ENCODE measurements around the gene PTPN5. TPM values are rescaled to one million over a fixed set of nuclear protein-coding genes. Genes with fewer than 3 reads are reported as not detected.

PTPN5 gene
- total and polyA plus RNA-seq, 4 donors: not detected

GRCh38 chr11:18761741-18762140 is 29.9 kb downstream of the PTPN5 start:
- no peak overlapping the region for H3K27ac ChIP-seq (ENCODE audit: low read depth in 1 of 2, low read length in 2 of 2)
- no peak for TF ChIP-seq HNF4G (IDR thresholded peaks at IDR 0.05)
- TF ChIP-seq RAD21 (IDR thresholded peaks at IDR 0.05): no peak
- no peak for TF ChIP-seq FOXA1 (IDR thresholded peaks at IDR 0.05)
- no peak for TF ChIP-seq YY1 (IDR thresholded peaks at IDR 0.05)
- no peak for TF ChIP-seq ATF3 (IDR thresholded peaks at IDR 0.05)
- no peak for TF ChIP-seq JUND (IDR thresholded peaks at IDR 0.05)
- no peak overlapping the region for H3K9ac ChIP-seq (ENCODE audit: low read depth in 1 of 2, low read length in 2 of 2)
- no peaks in the 10 kb centered on the region for H3K36me3 ChIP-seq (ENCODE audit: control insufficient read depth in 4 of 4, insufficient read depth in 3 of 4, low read depth in 1 of 4, low read length in 3 of 4)
- DNase-seq (ENCODE audit: low spot score): no peak
- no peaks in the 10 kb centered on the region for H3K9me3 ChIP-seq (ENCODE audit: control insufficient read depth in 4 of 4, low read length in 3 of 4)
- no peak overlapping the region for H3K4me3 ChIP-seq (ENCODE audit: low read depth in 1 of 3, low read length in 3 of 3)
- 88% methylated on average over 11 of the region's 11 CpGs for WGBS
- no peaks in the 10 kb centered on the region for H3K4me1 ChIP-seq (ENCODE audit: control insufficient read depth in 4 of 4, insufficient read depth in 4 of 4, low read length in 3 of 4)
- no peaks in the 10 kb centered on the region for H3K27me3 ChIP-seq (ENCODE audit: control insufficient read depth in 4 of 4, insufficient read depth in 4 of 4, low read length in 3 of 4)

- Histone ChIP-seq H3K4me1 (ENCODE audit: control insufficient read depth in 4 of 4, insufficient read depth in 4 of 4, low read length in 3 of 4) (no peaks in the 10 kb centered on the region), H3K27ac (ENCODE audit: low read depth in 1 of 2, low read length in 2 of 2) (no peak overlapping the region), H3K36me3 (ENCODE audit: control insufficient read depth in 4 of 4, insufficient read depth in 3 of 4, low read depth in 1 of 4, low read length in 3 of 4) (no peaks in the 10 kb centered on the region), H3K9me3 (ENCODE audit: control insufficient read depth in 4 of 4, low read length in 3 of 4) (no peaks in the 10 kb centered on the region), H3K9ac (ENCODE audit: low read depth in 1 of 2, low read length in 2 of 2) (no peak overlapping the region), H3K27me3 (ENCODE audit: control insufficient read depth in 4 of 4, insufficient read depth in 4 of 4, low read length in 3 of 4) (no peaks in the 10 kb centered on the region), H3K4me3 (ENCODE audit: low read depth in 1 of 3, low read length in 3 of 3) (no peak overlapping the region)
- TF ChIP-seq TAF1 (conservative IDR thresholded peaks at IDR 0.05): no peak
- no peak for TF ChIP-seq MAX (IDR thresholded peaks at IDR 0.05)
- TF ChIP-seq YY1 (IDR thresholded peaks at IDR 0.05): no peak
- no peak for TF ChIP-seq RAD21 (IDR thresholded peaks at IDR 0.05)
- no peak for TF ChIP-seq JUND (IDR thresholded peaks at IDR 0.05)
- no peak for TF ChIP-seq FOXA1 (IDR thresholded peaks at IDR 0.05)
- no peak for TF ChIP-seq HNF4A (conservative IDR thresholded peaks at IDR 0.05)
- TF ChIP-seq ATF3 (IDR thresholded peaks at IDR 0.05): no peak
- no peak for TF ChIP-seq SP1 (IDR thresholded peaks at IDR 0.05)
- no peak for TF ChIP-seq GABPA (IDR thresholded peaks at IDR 0.05 in 1 of 2, conservative IDR thresholded peaks at IDR 0.05 in 1 of 2)
- TF ChIP-seq CTCF (IDR thresholded peaks at IDR 0.05; ENCODE audit: low read depth, low read length, missing input control): no peak
- TF ChIP-seq HNF4G (IDR thresholded peaks at IDR 0.05): no peak
- TF ChIP-seq NR2F2 (IDR thresholded peaks at IDR 0.05): no peak
- no peak for TF ChIP-seq FOXA2 (IDR thresholded peaks at IDR 0.05)
- DNase-seq (ENCODE audit: low spot score): no peak
- 91% methylated on average over 3 of the region's 3 CpGs for whole genome bisulfite sequencing
These were observed 30.5 kb downstream of the PTPN5 start for GRCh38 chr11:18761144-18761543.

GRCh38 chr11:18757811-18758210 is 33.8 kb downstream of the PTPN5 start:
- TF ChIP-seq FOXA1 (IDR thresholded peaks at IDR 0.05): no peak
- no peak for DNase-seq (ENCODE audit: low spot score)
- H3K36me3 ChIP-seq (ENCODE audit: control insufficient read depth in 4 of 4, insufficient read depth in 3 of 4, low read depth in 1 of 4, low read length in 3 of 4): no peaks in the 10 kb centered on the region
- WGBS: 53% methylated on average over 3 of the region's 3 CpGs
- no peaks in the 10 kb centered on the region for H3K9me3 ChIP-seq (ENCODE audit: control insufficient read depth in 4 of 4, low read length in 3 of 4)
- no peak overlapping the region for H3K4me3 ChIP-seq (ENCODE audit: low read depth in 1 of 3, low read length in 3 of 3)
- no peaks in the 10 kb centered on the region for H3K27me3 ChIP-seq (ENCODE audit: control insufficient read depth in 4 of 4, insufficient read depth in 4 of 4, low read length in 3 of 4)
- H3K4me1 ChIP-seq (ENCODE audit: control insufficient read depth in 4 of 4, insufficient read depth in 4 of 4, low read length in 3 of 4): no peaks in the 10 kb centered on the region
- no peak overlapping the region for H3K27ac ChIP-seq (ENCODE audit: low read depth in 1 of 2, low read length in 2 of 2)
- no peak overlapping the region for H3K9ac ChIP-seq (ENCODE audit: low read depth in 1 of 2, low read length in 2 of 2)
